Measurements from ENCODE around the gene HIGD1A.

DNA sequence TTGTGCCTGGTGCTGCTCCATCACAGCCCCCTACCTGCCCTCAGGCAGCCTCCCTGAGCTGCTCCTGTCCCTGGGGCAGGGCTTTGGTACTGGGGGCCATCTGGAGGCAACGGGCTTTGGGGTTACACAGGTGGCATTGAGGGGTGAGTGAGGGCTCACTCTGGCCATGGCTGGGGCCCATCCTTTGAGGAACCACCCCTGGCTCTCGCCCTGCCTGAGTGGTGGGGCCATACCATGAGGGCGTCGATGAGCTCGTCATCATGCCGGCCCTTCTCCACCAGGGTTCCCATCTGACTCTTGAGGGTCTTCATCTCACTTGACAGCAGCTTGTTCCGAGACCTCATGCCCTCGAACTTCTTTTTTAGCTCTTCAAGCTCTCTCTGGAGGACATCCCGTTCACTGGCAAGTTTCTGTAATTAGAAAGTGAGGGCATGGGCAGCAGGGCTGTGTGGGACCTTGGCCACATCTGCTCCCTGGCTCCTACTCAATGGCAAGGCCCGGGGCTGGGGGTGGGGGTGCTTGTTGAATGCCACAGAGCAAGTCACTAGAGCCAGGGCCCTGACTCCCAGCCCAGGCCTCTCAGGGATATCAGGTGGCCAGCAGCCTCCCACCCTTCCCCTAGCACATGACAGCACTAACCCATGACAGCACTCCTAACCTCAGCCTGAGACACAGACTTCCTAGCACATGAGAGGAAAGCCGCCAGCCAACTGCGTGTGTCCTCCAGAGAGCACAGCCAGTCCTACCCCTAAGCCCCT, 64.7 kb downstream of the HIGD1A start:
- no peak for TF ChIP-seq POLR2A (IDR thresholded peaks at IDR 0.05)
- TF ChIP-seq, protein P1, sequence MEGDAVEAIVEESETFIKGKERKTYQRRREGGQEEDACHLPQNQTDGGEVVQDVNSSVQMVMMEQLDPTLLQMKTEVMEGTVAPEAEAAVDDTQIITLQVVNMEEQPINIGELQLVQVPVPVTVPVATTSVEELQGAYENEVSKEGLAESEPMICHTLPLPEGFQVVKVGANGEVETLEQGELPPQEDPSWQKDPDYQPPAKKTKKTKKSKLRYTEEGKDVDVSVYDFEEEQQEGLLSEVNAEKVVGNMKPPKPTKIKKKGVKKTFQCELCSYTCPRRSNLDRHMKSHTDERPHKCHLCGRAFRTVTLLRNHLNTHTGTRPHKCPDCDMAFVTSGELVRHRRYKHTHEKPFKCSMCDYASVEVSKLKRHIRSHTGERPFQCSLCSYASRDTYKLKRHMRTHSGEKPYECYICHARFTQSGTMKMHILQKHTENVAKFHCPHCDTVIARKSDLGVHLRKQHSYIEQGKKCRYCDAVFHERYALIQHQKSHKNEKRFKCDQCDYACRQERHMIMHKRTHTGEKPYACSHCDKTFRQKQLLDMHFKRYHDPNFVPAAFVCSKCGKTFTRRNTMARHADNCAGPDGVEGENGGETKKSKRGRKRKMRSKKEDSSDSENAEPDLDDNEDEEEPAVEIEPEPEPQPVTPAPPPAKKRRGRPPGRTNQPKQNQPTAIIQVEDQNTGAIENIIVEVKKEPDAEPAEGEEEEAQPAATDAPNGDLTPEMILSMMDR (IDR thresholded peaks at IDR 0.05), result no peak

Data from esophagus squamous epithelium (tissue), 4 donors.